ENCODE data around the gene STRIT1. TPM values are rescaled to one million over a fixed set of nuclear protein-coding genes. Genes with fewer than 3 reads are reported as not detected.

Gene STRIT1
- total RNA-seq, 1 donor from 2014 or later = not detected

GRCh38 chr3:155254445-155254844, 39.0 kb downstream of the STRIT1 start:
- Mint-ChIP-seq H3K4me3 (ENCODE audit: unreplicated experiment) (no peak overlapping the region), H3K9me3 (ENCODE audit: unreplicated experiment) (no peaks in the 10 kb centered on the region), H3K36me3 (ENCODE audit: unreplicated experiment) (peaks cover under 1% of the 10 kb centered on the region), H3K27me3 (ENCODE audit: unreplicated experiment) (no peaks in the 10 kb centered on the region), H3K4me1 (ENCODE audit: unreplicated experiment) (no peaks in the 10 kb centered on the region), H3K27ac (ENCODE audit: unreplicated experiment) (no peak overlapping the region)
- TF ChIP-seq, protein P1, sequence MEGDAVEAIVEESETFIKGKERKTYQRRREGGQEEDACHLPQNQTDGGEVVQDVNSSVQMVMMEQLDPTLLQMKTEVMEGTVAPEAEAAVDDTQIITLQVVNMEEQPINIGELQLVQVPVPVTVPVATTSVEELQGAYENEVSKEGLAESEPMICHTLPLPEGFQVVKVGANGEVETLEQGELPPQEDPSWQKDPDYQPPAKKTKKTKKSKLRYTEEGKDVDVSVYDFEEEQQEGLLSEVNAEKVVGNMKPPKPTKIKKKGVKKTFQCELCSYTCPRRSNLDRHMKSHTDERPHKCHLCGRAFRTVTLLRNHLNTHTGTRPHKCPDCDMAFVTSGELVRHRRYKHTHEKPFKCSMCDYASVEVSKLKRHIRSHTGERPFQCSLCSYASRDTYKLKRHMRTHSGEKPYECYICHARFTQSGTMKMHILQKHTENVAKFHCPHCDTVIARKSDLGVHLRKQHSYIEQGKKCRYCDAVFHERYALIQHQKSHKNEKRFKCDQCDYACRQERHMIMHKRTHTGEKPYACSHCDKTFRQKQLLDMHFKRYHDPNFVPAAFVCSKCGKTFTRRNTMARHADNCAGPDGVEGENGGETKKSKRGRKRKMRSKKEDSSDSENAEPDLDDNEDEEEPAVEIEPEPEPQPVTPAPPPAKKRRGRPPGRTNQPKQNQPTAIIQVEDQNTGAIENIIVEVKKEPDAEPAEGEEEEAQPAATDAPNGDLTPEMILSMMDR (IDR thresholded peaks at IDR 0.05) = no peak
- DNase-seq (ENCODE audit: extremely low spot score, unreplicated experiment) = no peak

DNA sequence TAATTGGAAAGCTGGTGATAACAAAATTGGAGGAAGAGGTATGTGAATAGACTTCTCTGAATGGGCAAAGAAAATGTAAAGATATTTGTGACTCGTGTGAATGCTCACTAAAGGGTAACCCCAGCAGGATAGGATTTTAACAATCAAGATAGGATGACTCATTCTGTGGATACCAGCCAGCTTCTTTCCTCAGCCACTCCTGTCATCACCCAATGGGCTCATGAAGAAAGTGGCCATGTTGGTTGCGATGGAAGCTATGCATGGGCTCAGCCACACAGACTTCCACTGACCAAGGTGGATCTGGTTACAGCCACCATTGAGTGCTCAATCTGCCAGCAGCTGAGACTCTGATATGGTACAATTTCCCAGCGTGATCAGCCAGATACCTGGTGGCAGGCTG, 40.9 kb downstream of the STRIT1 start:
- H3K4me3 Mint-ChIP-seq (ENCODE audit: unreplicated experiment) = no peak overlapping the region
- no peak overlapping the region for H3K27ac Mint-ChIP-seq (ENCODE audit: unreplicated experiment)
- TF ChIP-seq, protein P1 (IDR thresholded peaks at IDR 0.05) = no peak
- peaks cover 3% of the 10 kb centered on the region for H3K36me3 Mint-ChIP-seq (ENCODE audit: unreplicated experiment)
- H3K27me3 Mint-ChIP-seq (ENCODE audit: unreplicated experiment) = no peaks in the 10 kb centered on the region
- no peak for DNase-seq (ENCODE audit: extremely low spot score, unreplicated experiment)
- peaks cover 6% of the 10 kb centered on the region for H3K9me3 Mint-ChIP-seq (ENCODE audit: unreplicated experiment)
- no peaks in the 10 kb centered on the region for H3K4me1 Mint-ChIP-seq (ENCODE audit: unreplicated experiment)

DNA sequence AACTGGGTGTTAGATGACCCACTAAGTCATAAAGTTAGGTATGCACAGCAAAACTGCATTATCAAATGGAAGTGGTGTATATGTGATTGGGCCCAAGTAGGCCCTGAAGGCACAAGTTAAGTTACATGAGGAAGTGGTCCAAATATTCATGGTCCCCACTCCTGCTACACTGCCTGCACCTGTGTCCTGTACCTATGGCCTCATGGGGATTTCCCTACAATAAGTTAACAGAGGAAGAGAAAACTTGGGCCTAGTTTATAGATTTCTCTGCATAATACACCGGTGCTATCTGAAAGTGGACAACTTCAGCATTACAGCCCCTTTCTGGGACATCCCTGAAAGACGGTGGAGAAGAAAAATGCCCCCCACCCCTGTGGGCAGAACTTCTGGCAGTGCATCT, 41.5 kb downstream of the STRIT1 start:
- TF ChIP-seq, protein P1 (IDR thresholded peaks at IDR 0.05) = no peak
- Mint-ChIP-seq H3K36me3 (ENCODE audit: unreplicated experiment) (peaks cover 3% of the 10 kb centered on the region), H3K4me1 (ENCODE audit: unreplicated experiment) (no peaks in the 10 kb centered on the region), H3K27ac (ENCODE audit: unreplicated experiment) (no peak overlapping the region), H3K27me3 (ENCODE audit: unreplicated experiment) (no peaks in the 10 kb centered on the region), H3K4me3 (ENCODE audit: unreplicated experiment) (no peak overlapping the region), H3K9me3 (ENCODE audit: unreplicated experiment) (peaks cover 6% of the 10 kb centered on the region)
- DNase-seq (ENCODE audit: extremely low spot score, unreplicated experiment) = no peak

- DNase-seq (ENCODE audit: extremely low spot score, unreplicated experiment) = no peak
- Mint-ChIP-seq H3K4me1 (ENCODE audit: unreplicated experiment) (peaks cover 5% of the 10 kb centered on the region), H3K4me3 (ENCODE audit: unreplicated experiment) (no peak overlapping the region), H3K27ac (ENCODE audit: unreplicated experiment) (no peak overlapping the region), H3K36me3 (ENCODE audit: unreplicated experiment) (peaks cover 3% of the 10 kb centered on the region), H3K9me3 (ENCODE audit: unreplicated experiment) (peaks cover 6% of the 10 kb centered on the region), H3K27me3 (ENCODE audit: unreplicated experiment) (no peaks in the 10 kb centered on the region)
- TF ChIP-seq, protein P1 (IDR thresholded peaks at IDR 0.05) = no peak
These were observed 44.8 kb downstream of the STRIT1 start for GRCh38 chr3:155248531-155249187.

GRCh38 chr3:155244699-155245098, 48.8 kb downstream of the STRIT1 start:
- DNase-seq (ENCODE audit: extremely low spot score, unreplicated experiment) = no peak
- H3K27ac Mint-ChIP-seq (ENCODE audit: unreplicated experiment) = no peak overlapping the region
- H3K4me1 Mint-ChIP-seq (ENCODE audit: unreplicated experiment) = peaks cover 30% of the 10 kb centered on the region
- H3K9me3 Mint-ChIP-seq (ENCODE audit: unreplicated experiment) = peaks cover 6% of the 10 kb centered on the region
- TF ChIP-seq, protein P1 (IDR thresholded peaks at IDR 0.05) = no peak
- no peak overlapping the region for H3K4me3 Mint-ChIP-seq (ENCODE audit: unreplicated experiment)
- no peaks in the 10 kb centered on the region for H3K27me3 Mint-ChIP-seq (ENCODE audit: unreplicated experiment)
- H3K36me3 Mint-ChIP-seq (ENCODE audit: unreplicated experiment) = peaks cover 3% of the 10 kb centered on the region
